HG02571 (cell line): ENCODE results near the gene KCNMA1.
"Not testable (repeated sequence)": the region's sequence is repeated elsewhere in the genome, so short reads cannot be mapped to it uniquely, and the experiment has no call there.

Experiments used
- ATAC-seq: cut with Tn5 transposase; IDR thresholded peaks from one replicate; pipeline ENCODE4 v1.9.1; 2021; ENCODE audit warnings: mild to moderate bottlenecking, moderate library complexity; ENCODE audit not compliant: unreplicated experiment

Gene KCNMA1

DNA sequence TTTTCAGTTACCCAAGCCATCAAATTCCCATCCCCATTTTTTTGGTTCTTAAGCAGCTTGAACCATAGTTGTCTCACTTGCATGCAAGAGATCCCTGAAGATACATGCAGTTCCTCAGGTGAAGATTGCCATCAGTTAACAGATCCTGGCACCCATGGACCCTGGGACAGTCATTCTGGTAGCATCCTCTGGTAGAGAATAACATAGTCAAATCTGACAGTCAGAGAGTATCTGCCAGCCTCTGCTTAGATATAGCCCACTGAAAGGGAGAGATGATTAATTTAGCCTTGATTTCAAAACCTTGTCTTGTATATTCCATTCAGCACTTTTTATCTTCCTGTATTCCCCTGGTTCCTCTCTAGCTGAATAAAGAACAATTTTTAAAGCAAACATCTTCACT is 280.4 kb downstream of the KCNMA1 start:
- ATAC-seq: no peak

GRCh38 chr10:77355844-77356243 is 281.8 kb downstream of the KCNMA1 start:
- no peak for ATAC-seq

DNA sequence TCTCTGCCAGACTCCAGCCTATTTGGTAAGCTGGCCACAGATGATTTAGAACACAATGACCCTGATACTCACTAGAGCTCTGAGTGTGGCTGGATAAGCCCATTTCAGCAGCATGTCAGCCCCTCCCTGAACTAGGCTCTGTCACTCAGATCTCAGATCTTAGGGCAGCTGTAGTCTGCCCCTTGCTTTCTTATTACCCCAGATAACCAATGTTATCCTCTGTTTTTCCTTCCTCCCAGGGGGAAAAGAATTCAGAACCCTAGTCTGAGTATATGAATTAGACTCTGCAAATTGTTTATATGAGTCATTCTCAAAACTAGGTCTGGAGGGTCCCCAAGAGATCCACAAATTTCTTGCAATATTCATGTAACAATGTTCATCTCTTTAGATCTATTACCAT is 286.2 kb downstream of the KCNMA1 start:
- ATAC-seq: no peak

DNA sequence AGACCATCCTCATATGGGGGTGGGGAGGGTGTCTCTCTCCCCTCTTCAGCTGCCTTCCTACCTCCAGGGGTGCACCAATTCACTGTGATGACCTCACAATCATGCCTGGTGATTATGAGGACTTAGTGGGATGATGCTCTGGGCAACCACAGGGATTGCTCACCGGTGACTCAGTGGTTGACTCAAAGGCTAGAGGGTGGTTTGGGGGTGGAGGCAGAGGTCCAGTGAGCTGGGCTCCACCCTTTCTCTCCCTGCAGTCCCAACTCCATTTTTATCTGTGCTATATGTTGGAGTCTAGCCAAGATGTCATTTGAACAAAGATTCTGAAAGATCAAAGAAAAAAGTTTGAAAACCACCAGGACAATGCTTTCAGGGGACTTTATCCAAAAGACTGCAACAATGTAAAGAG is 286.9 kb downstream of the KCNMA1 start:
- no peak for ATAC-seq

GRCh38 chr10:77350134-77350533 is 287.5 kb downstream of the KCNMA1 start:
- no peak for ATAC-seq

DNA sequence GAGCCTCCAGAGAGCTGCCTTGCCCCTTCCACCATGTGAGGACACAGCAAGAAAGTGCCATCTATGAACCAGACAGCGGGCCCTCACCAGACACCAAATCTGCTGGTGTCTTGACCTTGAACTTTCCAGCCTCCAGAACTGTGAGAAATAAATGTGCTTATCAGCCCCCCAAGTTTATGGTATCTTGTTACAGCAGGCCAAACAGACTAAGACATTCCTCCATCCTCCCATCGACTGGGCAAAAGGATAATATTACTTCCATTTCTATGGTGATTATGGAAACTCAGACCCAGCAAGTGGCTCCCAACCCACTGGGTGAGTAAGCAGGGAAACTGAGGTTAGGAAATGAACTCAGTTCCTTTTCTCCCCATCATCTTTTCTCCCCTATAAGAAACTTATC is 288.4 kb downstream of the KCNMA1 start:
- ATAC-seq: no peak

DNA sequence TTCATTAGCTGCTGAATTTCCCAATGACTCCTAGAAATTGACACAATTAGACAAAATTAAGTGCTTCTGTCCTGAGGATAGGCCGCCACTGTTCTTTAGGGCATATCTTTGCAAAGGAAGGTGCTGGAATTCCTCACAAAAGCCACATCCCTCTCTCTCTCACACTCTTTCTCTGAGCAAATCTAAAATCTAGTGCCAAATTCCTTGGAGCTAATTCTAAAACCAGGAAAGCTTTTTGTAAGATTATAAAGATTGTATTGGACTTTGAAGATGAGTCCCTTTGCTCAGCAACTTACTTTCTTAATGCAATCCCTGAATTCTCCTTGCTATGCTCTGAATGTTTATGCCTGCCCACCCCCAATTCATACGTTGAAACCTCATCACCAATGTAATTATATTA is 288.9 kb downstream of the KCNMA1 start:
- no peak for ATAC-seq

- no peak for ATAC-seq
Measured at GRCh38 chr10:77348082-77348481, 289.5 kb downstream of the KCNMA1 start.

DNA sequence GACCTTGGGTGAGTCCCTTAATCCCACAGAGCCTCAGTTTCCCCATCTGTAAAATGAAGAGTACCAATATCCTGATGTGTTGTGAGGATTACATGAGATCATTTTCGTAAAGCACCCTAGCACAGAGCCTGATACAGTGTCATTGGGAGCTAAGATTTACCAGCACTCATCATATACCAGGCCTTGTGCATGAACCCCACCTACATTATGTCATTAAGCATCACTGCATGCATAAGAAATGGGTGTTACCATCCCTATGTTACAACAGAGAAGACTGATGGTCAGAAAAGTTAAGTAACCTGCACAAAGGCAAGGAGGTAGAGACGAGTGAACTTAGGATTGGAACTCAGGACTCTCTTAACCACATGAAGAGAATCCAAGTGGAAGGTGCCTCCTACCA is 290.6 kb downstream of the KCNMA1 start:
- no peak for ATAC-seq

- ATAC-seq: no peak
Measured at GRCh38 chr10:77341055-77341454, 296.6 kb downstream of the KCNMA1 start.

DNA sequence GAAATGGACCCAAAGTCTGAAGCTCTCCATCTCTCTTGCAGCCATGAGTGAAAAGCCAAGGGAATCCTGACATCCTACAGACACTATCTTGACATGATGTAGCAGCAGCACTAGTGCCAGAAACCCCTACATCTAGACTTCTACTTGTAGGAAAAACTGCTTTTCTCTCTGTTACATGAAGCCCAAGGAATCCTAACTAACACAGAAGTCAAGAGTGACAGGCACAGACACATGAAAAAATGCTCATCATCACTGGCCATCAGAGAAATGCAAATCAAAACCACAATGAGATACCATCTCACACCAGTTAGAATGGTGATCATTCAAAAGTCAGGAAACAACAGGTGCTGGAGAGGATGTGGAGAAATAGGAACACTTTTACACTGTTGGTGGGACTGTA is 297.7 kb downstream of the KCNMA1 start:
- ATAC-seq: not testable (repeated sequence)

DNA sequence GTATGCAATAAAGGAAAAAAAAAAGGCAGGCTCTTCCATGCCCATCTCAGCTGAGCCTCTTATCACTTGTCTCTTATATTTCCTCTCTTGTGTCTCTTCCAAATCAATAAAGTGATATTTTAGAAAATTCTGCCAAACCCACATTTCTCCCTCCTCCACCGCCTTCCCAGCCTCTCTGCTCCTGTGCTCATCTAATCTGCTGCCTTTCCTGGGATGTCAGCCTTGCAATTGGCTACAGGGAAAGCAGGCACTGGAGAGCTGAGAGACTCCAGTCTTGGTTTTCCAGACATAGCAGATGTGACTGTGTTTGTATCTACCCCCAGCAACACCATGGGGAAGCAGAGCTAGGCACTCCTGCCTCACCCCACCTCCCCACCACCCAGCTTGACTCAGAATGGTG is 298.4 kb downstream of the KCNMA1 start:
- no peak for ATAC-seq

- ATAC-seq: no peak
Measured at GRCh38 chr10:77338143-77338542, 299.5 kb downstream of the KCNMA1 start.

DNA sequence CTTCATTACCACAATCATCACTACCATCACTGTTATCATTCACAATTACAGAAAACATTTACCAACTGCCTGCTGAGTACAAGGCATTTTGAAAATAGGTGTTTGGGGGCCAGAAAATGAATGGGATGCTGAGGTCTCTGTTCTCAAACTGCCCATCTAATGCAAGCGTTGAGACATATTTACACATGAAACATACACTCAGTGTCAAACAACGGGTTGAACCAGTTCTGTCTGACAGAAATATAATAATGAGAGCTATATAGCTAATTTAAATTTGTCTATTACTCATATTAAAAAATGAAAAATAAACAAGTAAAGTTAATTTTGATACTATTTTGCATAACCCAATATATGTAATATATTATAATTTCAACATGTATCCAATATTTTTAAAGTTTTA is 303.1 kb downstream of the KCNMA1 start:
- ATAC-seq: no peak

- no peak for ATAC-seq
Measured at GRCh38 chr10:77333610-77334340, 303.8 kb downstream of the KCNMA1 start.

DNA sequence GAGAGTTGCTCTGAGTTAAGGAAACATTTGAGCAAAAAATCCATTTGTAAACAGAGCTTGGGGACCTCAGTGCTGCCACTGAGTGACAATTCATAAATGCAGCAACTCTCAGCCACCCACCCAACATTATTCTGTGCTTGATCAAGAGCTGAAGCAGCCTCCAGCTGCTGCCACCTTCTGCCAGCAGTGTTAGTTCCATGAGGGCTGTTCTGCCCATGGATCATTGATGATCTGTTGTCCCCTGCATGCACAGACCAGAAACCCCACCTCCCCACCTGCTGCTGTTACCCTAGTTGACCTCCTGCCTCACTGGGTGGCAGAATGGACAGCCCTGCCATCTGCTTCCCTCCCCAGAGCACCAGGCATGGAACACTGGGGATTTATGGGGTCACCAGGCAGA is 305.4 kb downstream of the KCNMA1 start:
- no peak for ATAC-seq

DNA sequence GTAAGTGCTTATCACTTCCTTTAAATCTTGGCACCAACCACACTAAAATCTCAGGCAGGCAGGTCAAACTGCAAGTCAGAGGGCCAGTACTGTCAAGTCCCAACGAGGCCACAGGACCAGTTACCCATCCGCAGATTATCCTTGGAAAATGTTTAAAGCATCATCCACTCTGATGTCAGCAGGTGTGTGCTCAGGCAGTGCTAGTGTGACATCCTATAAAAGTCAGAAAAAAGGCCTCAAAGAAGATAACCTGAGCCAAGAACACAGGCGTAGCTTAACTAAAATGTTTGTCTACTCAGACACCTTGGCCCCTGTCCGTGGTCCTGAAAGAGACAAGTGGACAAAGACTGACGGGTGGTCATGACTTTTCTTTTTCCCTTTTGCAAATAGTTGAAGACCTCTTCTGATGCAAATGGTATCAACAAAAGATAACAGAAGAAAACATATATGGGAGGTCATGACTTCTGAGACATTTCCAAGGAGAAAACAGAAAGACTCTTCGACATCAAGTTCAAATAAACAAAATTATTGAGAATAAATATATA is 309.3 kb downstream of the KCNMA1 start:
- no peak for ATAC-seq

GRCh38 chr10:77325233-77325537 is 312.4 kb downstream of the KCNMA1 start:
- no peak for ATAC-seq

DNA sequence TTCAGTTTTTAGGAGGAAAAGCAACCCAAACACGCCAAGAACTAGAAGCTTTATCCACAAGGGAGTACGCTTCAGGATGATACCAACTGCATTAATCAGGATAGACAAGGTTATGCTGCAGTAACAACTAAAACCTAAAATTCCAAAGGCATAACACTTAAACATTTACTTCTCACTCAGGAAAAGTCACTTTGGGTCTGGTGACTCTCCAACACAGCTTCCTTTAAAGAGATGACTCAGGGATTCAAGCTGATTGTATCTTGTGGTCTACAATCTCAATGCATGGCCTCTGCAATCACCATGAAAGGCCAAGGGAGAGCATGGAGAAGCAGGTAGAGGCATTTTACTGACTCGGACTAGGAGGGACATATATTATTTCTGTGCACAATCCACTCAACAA is 315.8 kb downstream of the KCNMA1 start:
- ATAC-seq: no peak

DNA sequence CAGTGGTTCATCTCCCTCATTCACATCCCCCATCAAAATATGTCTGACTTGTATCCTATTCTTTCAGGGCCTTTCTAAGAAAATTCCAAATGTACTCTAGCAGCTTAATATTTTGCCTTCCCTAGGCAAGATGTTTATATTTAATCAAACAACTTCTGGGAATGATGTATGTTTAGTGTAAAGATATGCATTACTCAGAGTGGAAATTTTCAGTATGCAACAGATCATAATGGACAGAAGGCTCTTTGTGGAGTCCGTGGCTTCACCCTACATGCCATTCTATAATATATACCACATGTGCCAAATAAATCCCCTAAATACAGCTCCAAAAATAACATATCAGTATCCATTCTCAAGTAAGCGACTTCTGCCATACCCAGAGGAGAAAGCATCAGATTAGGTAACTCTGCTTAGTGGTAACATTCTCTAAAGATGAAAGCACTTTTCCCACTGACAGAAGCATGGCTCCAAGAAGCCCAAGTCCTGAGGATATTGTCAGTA is 316.6 kb downstream of the KCNMA1 start:
- no peak for ATAC-seq

DNA sequence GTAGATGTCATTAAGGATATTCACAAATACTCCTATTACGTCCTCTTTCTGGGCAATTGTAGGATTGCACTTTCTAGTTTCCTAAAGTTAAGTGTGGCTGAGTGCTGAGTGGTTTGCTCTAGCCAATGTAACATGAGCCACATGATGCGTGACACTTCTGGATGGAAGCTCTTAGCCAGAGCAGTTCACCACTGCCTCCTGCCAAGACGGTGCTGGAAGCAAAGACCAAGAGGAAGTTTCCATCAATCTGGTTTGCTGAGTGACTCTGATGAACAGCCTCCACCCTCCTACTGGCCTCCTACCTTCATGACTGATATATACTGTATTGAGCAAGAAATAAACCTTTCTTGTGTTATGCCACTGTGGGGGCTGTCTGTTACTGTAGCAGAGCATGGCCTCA is 318.1 kb downstream of the KCNMA1 start:
- no peak for ATAC-seq

GRCh38 chr10:77318739-77319138 is 318.9 kb downstream of the KCNMA1 start:
- no peak for ATAC-seq

GRCh38 chr10:77317221-77317620 is 320.4 kb downstream of the KCNMA1 start:
- no peak for ATAC-seq
